Stimulated activated CD8-positive, alpha-beta memory T cell treated with anti-CD3 and anti-CD28 coated beads, Interleukin-15, amount 100 ng/mL, for 4 hours (primary cell): ENCODE data around the gene ABRACL.
A peak's percentile ranks its signal among the peaks of the same experiment; 100 is the strongest.
"Not testable (repeated sequence)": the region's sequence is repeated elsewhere in the genome, so short reads cannot be mapped to it uniquely, and the experiment has no call there.

Experiments
- DNase-seq, 2 donors: peaks; one replicate each; pipeline ENCODE4 v3.0.0-alpha.2; 2020; ENCODE audit warnings: low read depth in 2 of 2

Gene ABRACL

DNA sequence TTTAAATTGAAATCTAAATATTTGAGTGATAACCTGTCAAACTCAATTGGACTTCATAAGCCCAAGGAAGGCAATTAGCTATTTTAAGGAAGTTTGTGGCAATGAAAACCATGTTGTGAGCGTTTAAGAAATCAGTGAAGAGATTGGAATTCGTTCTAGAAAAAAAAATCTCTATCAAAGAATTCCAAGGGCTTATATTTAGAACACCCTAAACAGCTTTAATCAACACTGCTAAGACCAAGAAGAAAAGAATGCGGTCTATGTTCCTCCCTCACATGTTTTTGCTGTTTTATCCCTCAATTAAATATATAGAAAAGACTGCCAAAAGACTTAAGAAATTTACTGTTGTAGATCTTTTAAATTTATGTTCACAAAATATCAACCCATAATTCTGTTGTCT is 16.6 kb upstream of the ABRACL start:
- no peak for DNase-seq

DNA sequence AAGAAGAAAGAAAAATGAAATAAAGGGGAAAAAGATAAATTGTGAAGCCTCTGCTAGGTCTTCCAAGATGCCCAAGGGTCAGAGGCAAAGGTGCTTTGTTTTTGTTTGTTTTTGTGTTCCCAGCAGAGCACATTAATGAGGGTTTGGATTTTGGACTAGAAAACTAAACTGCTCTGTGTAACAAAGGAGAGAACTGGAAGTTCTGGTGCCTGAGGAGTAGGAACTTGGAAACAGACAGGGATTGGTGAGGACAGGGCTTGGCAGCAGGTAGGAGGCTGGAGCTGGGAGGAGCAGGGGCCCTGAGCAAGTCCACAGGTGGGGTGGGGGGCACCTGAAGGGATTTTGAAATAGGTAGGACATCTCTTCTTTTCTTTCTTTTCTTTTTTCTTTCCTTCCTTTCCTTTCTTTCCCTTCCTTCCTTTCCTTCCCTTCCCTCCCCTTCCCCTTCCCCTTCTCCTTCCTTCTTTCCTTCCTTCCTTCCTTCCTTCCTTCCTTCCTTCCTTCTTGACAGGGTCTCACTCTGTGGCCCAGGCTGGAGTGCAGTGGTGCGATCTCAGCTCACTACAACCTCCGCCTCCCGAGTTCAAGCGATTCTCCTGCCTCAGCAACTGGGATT is 15.3 kb upstream of the ABRACL start:
- DNase-seq: no peak

DNA sequence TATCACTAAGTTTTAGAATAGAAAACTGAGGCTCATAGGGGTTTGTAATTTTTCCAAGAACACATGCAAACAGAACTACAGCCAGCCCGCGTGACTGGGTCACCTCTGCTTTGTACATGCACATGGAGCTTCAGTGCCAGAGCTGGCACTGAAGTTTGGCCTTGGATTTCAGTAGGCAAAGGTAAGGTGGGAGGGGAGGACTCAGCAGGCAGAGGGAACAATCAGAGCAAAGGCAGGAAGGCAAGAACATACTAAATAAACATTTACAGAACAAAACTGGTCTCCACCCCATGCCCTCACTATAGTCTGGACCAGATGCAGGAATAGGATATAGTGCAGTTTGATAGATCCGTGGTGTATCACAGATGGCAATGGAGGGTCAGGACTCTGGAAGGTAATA is 13.6 kb upstream of the ABRACL start:
- no peak for DNase-seq

DNA sequence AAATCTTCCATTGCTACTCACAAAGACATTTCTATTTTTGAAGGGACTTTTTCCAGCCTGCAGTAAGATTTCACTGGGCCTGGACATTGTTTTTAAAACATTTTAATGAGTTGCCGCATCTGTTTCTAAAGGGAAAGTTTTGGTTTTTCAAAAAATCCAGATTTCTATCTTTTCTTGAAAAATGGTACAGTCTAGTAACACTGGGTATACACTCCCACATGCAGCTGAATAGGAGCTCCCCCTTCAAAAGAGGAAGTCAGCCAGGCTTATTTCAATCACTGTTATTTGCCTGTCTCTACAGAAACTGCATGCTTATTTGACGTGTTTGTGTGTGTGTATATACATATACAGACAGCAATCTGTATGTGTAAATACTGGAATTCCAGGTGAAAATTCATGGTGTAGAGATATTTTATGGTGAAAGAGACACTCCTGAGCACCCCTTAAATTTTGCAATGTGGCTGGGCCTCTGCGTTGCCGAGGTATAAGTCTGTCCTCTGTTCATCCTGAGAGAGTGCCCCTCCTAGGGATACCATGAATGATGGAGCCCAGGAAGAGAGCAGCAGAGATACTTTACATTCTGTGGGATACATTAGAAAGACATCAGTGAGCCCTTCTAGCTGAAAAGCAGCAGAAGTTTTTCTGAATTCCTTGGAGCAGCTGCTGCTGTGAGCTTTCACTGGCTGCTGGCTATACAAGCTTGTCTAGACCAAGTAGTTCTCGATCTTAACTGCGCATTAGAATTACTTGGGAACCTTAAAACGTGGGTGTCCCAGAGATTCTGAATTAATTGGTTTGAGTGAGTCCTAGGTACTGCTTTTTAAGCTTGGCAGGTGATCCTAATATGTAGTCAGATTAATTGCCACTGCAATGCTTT is 12.0 kb upstream of the ABRACL start:
- no peak for DNase-seq

DNA sequence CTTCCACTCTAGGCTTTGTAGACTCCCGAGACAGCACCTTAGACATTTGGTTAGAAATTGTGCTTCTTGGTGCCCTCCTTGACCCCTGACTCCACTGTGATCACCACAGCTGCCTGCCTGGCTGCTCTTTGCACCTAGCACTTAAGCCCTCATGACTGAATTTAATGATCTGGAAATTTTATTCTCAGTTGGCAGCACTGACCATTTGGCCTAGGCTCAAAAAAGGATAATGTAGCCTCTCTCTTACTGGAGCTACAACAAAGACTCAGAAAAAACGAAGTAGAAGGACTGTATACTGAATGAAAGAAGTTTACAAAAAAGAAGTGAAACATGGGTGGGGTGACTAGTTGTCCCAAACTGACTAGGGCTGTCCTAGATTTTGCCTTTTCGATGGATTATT is 11.3 kb upstream of the ABRACL start:
- no peak for DNase-seq

DNA sequence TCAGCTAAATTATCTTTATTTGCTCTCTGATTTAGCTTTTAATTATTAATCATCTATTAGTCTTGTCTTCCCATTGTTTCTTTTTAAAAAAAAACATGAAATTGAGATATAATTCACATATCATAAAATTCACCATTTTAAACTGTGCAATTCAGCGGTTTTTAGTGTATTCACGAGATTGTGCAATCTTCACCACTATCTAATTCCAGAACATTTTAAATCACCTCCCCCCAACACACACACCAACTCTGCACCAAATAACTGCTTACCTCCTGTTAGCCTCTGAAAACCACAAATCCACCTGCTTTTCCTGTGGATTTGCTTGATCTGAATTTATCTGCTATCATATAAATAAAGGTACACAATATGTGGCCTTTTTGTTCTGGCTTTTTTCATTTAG is 8.8 kb upstream of the ABRACL start:
- DNase-seq: no peak

DNA sequence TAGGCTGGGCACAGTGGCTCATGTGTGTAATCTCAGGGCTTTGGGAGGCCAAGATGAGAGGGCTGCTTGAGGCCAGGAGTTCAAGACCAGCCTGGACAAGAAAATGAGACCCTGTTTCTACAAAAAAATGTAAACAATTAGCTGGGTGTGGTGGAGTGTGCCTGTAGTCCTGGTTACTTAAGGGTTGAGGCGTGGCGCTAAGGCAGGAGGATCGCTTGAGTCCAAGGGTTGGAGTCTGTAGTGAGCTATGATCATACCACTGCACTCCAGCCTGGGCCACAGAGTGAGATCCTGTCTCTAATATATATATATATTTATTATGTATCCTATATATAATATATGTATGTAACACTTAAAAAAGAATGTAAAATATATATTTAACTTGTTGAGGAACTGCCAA is 7.9 kb upstream of the ABRACL start:
- DNase-seq: no peak

DNA sequence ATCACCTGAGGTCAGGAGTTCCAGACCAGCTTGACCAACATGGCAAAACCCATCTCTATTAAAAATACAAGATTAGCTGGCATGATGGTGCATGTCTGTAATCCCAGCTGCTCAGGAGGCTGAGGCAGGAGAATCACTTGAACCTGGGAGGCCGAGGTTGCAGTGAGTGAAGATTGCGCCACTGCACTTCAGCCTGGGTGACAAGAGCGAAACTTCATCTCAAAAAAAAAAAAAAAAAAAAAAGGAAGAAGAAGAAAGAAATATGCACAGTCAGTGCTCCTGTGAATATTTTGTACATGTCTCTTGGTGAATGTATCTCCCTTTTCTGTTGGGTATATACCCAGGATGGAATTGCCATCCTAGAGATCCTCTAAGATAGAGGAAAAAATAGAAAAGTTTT is 3.1 kb upstream of the ABRACL start:
- DNase-seq: not testable (repeated sequence)

DNA sequence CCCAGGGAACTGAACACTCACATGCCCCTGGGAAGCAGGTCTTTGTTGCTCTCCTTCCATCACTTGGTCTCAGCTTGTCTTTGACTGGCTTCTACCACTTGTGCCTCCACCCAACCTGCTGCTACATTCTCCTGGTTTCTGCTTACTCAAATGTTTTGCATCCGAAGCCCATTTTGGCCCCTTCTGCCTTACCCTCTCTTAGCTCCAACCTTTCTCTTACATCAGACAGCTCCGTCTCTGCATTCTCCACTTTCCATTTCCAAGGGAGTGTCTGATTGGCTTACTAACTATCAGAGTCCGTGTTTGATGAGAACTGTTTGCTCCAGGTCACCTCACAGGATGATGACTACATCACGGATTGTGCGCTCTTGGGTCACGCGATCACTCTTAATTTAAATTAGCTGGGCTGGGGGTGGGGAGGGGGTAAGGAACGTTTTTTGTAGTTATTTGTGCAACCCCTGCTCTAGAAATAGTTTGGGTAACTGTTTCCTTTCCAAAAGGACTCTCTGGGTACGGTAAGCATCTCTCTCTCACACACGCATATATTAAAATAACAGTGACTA is 844 bp upstream of the ABRACL start:
- peak in 1 of 2 donors; percentile 22 for DNase-seq

DNA sequence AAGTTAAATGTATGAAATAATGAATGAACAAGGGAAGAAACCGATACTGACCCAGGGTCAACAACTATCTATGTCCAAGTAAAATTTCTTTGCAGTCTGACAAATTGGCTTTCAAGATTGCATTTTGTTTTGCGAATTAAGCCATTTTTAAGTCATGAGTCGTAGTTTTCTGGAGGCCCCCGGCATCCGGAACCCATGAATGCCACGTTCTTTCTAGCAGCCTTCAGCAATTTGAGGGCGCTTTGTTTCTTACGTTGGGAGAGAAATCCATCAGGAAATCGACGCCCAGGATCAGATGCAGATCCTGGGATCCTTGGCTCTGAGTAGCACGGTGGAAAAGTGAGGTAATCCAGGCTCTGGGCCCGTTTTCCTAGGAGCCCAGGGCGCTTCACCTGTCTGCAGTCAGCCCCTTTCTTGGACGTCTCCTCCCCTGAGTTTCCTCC is 309 bp upstream of the ABRACL start:
- DNase-seq: no peak

DNA sequence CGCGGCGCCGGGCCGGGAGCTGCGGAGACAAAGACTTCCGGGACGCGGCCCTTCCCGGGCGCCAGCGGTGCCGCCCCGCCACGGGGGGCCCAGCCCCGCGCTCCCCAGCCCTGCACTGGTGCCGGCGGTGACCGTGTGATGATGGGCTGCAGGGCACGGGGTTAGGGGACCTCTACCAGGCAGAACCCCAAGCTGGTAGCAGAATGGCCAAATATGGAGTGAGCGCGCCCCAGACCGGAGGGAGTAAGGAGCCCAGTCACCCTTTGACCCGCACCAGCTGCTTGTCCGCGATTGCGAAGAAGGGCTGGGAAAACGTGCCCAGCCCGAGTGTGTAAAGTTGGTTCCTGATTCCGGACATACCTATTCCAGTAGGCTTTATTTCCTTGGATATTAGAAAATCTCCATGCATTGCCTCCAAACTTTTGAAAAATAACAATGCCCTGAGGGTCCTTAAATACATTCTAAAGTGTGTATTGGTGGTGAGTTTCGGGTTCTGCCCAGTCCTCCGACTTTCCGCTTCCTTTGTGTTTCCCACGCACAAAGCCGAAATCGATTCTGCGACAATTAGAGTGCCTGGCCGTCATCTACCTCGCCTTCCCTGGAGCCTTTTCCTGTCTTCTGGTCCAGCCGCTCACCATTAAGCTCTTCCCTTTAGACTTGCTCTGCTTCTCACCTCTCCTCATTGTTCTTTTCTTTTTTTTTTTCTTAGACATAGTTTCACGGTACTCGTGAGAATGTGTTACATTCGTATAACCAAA is 1.1 kb downstream of the ABRACL start:
- no peak for DNase-seq

DNA sequence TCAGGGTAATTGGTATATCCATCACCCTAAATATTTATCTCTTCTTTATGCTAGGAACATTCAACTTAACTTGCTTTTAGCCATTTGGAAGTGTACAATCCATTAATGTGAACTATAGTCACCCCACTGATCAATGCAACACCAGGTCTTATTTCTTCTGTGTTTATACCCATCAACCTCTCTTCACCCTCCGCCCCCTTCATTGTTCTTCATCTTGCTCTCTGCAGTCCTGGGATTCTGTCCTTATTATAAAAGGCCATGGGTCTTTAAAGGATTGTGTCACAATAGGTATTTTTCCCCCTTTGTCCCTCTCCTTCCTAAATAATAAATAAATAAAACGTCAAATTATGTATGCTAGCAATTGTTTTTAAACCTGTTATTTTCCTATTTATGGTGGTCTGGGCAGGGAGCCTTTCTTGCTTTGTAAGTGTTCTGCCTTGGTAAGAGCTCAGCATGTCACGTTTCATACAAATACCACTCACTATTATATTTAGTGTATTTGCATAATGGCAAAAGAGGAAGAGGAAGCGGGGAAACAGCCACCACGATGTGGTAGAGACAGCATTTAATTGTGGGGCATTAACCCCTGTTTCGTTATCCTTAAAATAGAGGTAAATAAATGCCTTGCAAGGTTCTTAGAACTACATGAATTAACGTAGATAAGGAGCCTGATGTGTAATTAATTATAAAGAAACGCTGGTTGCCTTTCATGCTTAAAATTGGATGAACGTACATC is 1.9 kb downstream of the ABRACL start:
- DNase-seq: no peak

DNA sequence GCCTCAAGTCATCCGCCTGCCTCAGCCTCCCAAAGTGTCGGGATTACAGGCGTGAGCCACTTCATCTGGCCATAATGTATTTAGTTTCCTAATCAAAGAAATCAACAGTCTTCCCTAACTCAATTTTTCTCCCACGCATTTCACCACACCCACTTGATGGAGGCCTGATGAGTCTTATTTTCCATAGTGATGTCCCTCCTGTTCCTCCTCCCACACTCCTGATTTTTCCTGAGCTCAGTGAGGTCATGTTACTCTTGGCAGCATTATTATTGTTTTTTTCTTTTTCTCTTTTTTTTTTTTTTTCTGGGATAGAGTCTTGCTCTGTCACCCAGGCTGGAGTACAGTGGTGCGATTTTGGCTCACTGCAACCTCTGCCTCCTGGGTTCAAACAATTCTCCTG is 8.9 kb downstream of the ABRACL start:
- no peak for DNase-seq

DNA sequence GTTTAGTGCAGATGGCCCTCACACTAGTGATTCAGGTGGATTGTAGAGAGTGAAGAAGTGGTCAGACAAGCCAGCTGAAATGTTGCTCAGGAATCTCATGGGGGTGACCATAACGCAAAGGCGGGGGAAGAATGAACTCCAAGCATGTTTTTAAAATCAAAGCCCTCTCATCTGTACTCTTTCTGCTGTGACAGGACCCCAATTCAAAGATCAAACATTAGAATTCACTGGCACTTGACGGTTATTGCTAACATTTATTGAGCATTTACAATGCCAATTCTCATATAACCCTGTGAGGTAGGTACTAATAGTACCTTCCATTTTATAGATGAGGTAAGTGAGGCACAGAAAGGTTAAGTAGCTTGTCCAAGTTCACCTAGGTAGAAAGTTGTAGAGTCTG is 15.7 kb downstream of the ABRACL start:
- no peak for DNase-seq

DNA sequence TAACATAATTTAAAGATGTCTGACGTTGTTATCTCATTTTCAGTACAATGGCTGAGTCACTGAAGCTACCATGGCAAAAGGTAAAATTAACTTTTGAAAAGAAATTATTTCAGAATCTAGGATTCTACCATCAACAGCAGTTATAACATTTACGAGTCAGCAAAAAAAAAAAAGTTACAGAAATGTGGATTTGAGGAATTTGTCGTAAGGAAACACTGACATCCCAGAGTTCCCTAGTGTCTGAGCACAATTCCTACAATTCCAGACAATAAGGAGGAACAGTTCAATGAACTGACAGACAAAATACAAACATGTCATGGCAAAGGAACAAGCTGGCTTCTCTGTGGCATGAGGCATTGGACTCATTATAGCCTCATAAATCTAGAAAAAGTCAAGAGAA is 19.1 kb downstream of the ABRACL start:
- DNase-seq: no peak

DNA sequence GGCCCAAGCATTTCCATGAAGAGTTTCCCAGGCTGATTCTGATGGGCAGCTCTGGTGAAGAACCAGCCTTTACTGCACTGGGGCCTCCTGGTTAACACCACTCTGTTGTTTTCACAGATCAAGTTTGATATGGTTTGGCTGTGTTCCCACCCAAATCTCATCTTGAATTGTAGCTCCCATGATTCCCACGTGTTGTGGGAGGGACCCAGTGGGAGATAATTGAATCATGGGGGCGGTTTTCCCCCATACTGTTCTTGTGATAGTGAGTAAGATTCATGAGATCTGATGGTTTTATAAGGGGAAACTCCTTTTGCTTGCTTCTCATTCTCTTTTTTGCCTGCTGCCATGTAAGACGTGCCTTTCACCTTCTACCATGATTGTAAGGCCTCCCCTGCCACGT is 20.4 kb downstream of the ABRACL start:
- not testable (repeated sequence) for DNase-seq

DNA sequence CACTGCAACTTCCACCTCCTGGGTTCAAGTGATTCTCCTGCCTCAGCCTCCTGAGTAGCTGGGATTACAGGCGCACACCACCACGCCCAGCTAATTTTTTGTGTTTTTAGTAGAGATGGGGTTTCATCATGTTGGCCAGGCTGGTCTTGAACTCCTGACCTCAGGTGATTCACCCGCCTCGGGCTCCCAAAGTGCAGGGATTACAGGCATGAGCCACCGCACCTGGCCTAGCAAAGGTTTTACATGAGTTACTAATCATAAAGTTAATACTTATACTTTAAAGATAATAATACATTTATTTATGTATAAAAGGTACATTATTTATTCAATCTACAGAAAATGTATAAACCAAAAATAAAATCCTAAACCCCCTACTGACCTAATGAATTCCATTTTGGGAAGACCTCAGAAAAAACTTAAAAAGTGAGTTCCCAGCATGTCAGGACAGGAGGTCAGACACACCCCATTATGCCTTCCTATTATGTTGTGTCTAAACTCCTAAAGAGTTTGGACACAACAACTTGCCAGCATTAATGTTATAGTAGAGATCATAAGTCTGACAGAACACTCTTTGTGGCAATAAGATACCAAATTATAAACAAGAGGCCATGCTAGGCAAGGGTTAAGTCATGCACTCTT is 21.7 kb downstream of the ABRACL start:
- DNase-seq: not testable (repeated sequence)

DNA sequence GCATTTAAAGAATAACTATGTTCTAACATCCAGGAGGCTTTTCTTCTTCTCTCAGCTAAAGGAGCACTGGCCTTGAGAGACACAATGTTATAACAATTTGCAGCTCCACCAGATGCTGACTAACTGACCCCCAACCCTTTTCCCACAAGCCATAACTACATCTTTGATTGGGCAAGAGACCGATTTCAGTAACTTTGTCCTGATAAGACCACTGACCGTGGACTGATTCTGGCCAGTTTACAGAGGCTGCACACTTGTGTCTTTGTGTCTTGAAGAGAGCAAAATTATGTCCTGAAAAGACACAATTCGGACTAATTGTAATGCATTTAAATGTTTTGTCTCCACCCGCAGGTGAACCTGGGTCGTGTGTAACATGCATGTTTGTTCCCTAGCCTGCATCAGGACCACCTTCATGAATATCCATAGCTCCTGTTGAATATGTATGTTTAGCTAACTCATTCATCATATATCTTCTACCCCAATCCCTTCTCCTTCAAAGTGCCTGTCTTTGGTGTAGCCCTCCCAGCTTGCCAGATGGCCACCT is 22.3 kb downstream of the ABRACL start:
- no peak for DNase-seq

DNA sequence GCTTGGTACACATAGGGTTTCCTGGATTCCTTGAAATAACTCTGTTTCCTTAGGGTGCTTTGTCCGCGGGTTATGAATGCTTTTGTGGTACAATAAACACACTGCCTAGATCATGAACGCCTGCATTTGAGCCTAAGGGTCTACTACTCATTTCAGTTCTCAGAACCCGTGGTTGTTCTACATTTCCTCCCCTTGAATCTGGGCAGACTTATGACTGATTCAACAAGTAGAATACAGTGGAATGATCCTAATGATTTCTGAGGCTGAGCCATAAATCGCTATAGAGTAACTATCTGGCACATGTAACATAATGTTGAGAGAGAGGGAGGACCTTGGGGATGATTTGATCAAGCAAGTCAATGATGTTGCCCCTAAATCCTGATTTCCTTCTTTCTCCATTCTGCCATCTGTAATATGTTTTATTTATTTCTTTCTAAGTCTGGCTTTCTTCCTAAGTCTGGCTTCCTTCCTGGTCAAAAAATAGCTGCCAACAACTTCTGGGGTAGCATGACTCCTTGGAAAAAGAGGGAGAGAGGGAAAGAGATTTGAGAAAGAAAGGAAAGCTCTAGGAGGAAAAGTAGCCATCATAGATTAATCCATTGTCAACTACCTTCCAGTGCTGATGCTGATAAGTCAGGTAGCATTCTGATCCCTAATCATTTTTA is 23.0 kb downstream of the ABRACL start:
- no peak for DNase-seq

DNA sequence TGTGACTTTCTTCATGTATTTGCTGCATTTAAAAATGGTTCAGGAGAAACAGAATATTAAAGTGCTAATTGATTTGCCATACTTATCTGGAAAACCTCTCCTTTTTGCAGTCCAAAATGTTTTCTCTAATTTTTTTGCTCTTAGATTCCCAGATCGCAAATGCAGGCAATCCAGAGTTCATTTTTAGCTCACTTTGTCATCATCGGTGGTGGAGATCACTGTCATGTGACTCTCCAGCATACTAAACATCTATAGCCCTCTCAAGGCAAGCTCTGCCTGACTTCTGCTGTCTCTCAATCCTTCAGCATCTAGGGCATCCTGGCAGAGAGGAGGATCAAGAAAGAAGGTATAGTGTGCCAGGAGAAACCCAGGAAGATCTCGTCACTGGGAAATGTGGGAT is 24.8 kb downstream of the ABRACL start:
- DNase-seq: no peak
